Loucy (cell line): Measurements from ENCODE around the gene STK4.
"Not testable (repeated sequence)": the region's sequence is repeated elsewhere in the genome, so short reads cannot be mapped to it uniquely, and the experiment has no call there.

Source experiments
- H2AFZ ChIP-seq: fragments of 200-600 bp; sonication (generic); 2 replicates; pipeline ENCODE4 v1.6.0; 2016; ENCODE audit warnings: antibody characterized with exemption, mild to moderate bottlenecking, low read length, moderate library complexity
- H3F3A ChIP-seq: fragments of 200-600 bp; 2 replicates; pipeline ENCODE4 v1.6.0; 2016; ENCODE audit warnings: antibody characterized with exemption, low read depth, mild to moderate bottlenecking
- H3K27me3 ChIP-seq: fragments of 200-600 bp; sonication (generic); 2 replicates; pipeline ENCODE4 v1.6.1; 2014; ENCODE audit warnings: low read length, mild to moderate bottlenecking; ENCODE audit not compliant: insufficient read depth, poor library complexity, severe bottlenecking
- H3K36me3 ChIP-seq: fragments of 200-600 bp; sonication (generic); 2 replicates; pipeline ENCODE4 v1.6.1; 2016; ENCODE audit warnings: low read length; ENCODE audit not compliant: insufficient read depth
- H3K4me1 ChIP-seq: fragments of 200-600 bp; sonication (generic); 2 replicates; pipeline ENCODE4 v1.5.1; 2014; ENCODE audit warnings: low read length, mild to moderate bottlenecking; ENCODE audit not compliant: insufficient read depth, poor library complexity, severe bottlenecking
- H3K4me2 ChIP-seq: fragments of 200-600 bp; sonication (generic); 2 replicates; pipeline ENCODE4 v1.6.0; 2014; ENCODE audit warnings: antibody characterized with exemption, low read length, low read depth, mild to moderate bottlenecking; ENCODE audit not compliant: poor library complexity, severe bottlenecking
- H3K4me3 ChIP-seq: fragments of 200-600 bp; sonication (generic); 2 replicates; pipeline ENCODE4 v1.5.1; 2014; ENCODE audit warnings: low read length, mild to moderate bottlenecking, mixed read lengths; ENCODE audit not compliant: poor library complexity, severe bottlenecking
- H3K79me2 ChIP-seq: fragments of 200-600 bp; sonication (generic); 2 replicates; pipeline ENCODE4 v1.6.1; 2014; ENCODE audit warnings: low read length; ENCODE audit not compliant: insufficient read depth
- H3K9ac ChIP-seq: fragments of 200-600 bp; sonication (generic); 2 replicates; pipeline ENCODE4 v1.6.0; 2014; ENCODE audit warnings: mild to moderate bottlenecking, low read depth, low read length, moderate library complexity; ENCODE audit not compliant: poor library complexity, severe bottlenecking
- H3K9me2 ChIP-seq: fragments of 200-600 bp; sonication (generic); replicated peaks from 2 replicates; pipeline ENCODE4 v1.6.1; 2016; ENCODE audit warnings: low read depth, low read length, mixed read lengths
- H3K9me3 ChIP-seq: fragments of 200-600 bp; sonication (generic); 2 replicates; pipeline ENCODE4 v1.6.1; 2014; ENCODE audit warnings: mild to moderate bottlenecking, antibody characterized with exemption, low read length, low read depth; ENCODE audit not compliant: insufficient read depth
- H4K20me1 ChIP-seq: fragments of 200-600 bp; sonication (generic); 2 replicates; pipeline ENCODE4 v1.6.0; 2014; ENCODE audit warnings: antibody characterized with exemption, low read length, mild to moderate bottlenecking; ENCODE audit not compliant: insufficient read depth, poor library complexity, severe bottlenecking
- EZH2phosphoT487 ChIP-seq: fragments of 200-600 bp; IDR thresholded peaks from 2 replicates; pipeline ENCODE4 v1.6.1; 2018; ENCODE audit warnings: antibody characterized with exemption, mild to moderate bottlenecking, moderate library complexity, borderline replicate concordance
- TF ChIP-seq, protein P1 (sequence below): fragments of 200-600 bp; sonication (generic); conservative IDR thresholded peaks from 2 replicates; pipeline ENCODE4 v1.5.1; 2014; ENCODE audit warnings: mild to moderate bottlenecking, antibody characterized with exemption, low read length

The STK4 gene

DNA sequence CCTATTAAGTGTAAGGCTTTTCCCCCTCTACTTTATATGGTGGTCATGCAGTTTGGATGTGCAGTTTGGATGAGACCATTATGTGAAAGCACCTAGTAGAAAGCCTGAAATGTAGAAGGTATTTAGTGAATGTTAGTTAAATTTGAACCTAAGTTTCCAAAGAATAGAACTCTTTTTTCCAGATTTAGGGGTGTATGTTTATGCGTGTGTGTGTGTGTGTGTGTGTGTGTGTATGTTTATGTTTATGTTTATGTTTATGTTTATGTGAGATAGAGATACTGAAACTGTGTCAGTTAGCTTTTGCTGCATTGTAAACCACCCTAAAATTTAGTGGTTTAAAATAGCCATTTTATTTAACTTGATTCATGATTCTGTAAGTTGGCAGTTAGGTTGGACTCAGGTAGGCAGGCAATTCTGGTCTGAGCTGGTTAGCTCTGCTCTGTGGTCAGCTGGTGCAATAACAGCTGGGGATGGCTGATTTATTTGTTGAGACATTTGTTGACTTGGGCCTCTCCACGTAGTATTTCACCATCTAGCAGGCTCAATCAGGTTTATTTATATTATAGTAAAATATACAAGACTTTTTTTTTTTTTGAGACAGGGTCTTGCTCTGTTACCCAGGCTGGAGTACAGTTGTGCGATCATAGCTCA lies 54.0 kb downstream of the STK4 start:
- no peaks in the 10 kb centered on the region for H3K9me2 ChIP-seq
- H3K9me3 ChIP-seq, result no peaks in the 10 kb centered on the region
- H3K27me3 ChIP-seq, result no peaks in the 10 kb centered on the region
- H3K79me2 ChIP-seq, result peaks cover 4% of the 10 kb centered on the region; the same call in 1 of the 2 replicates
- H3K4me3 ChIP-seq, result no peak overlapping the region
- H3F3A ChIP-seq, result no peaks in the 10 kb centered on the region
- H3K4me1 ChIP-seq, result peaks cover 7% of the 10 kb centered on the region
- no peak overlapping the region for H3K4me2 ChIP-seq
- H2AFZ ChIP-seq, result no peak overlapping the region
- peaks cover 42% of the 10 kb centered on the region; the same call in 1 of the 2 replicates for H3K36me3 ChIP-seq
- H4K20me1 ChIP-seq, result no peaks in the 10 kb centered on the region
- TF ChIP-seq EZH2phosphoT487, result no peak
- TF ChIP-seq, protein P1, sequence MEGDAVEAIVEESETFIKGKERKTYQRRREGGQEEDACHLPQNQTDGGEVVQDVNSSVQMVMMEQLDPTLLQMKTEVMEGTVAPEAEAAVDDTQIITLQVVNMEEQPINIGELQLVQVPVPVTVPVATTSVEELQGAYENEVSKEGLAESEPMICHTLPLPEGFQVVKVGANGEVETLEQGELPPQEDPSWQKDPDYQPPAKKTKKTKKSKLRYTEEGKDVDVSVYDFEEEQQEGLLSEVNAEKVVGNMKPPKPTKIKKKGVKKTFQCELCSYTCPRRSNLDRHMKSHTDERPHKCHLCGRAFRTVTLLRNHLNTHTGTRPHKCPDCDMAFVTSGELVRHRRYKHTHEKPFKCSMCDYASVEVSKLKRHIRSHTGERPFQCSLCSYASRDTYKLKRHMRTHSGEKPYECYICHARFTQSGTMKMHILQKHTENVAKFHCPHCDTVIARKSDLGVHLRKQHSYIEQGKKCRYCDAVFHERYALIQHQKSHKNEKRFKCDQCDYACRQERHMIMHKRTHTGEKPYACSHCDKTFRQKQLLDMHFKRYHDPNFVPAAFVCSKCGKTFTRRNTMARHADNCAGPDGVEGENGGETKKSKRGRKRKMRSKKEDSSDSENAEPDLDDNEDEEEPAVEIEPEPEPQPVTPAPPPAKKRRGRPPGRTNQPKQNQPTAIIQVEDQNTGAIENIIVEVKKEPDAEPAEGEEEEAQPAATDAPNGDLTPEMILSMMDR, result no peak
- H3K9ac ChIP-seq, result no peak overlapping the region

DNA sequence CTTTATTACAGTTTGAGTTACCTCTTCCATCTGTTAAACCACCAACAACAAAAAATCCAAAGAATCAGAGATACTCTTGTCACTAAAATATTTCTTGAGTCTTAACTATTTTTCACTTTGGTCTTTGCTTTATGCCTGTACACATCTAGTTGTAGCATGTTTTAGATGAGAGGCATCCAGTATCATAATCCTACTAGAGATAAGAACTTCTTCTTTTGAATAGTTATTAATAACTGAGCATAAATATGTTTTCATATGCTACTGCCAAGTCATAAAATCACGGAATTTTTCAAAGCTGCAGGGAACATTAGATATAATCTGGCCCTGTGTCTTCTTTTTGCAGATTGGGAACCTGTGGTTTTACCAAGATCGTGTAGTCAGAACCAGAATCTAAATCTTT lies 55.3 kb downstream of the STK4 start:
- H3K4me2 ChIP-seq, result no peak overlapping the region
- TF ChIP-seq, protein P1, result no peak
- TF ChIP-seq EZH2phosphoT487, result no peak
- H3K9me2 ChIP-seq, result no peaks in the 10 kb centered on the region
- no peak overlapping the region for H3K4me3 ChIP-seq
- H2AFZ ChIP-seq, result no peak overlapping the region
- H3K9ac ChIP-seq, result no peak overlapping the region
- no peaks in the 10 kb centered on the region for H3F3A ChIP-seq
- H3K27me3 ChIP-seq, result no peaks in the 10 kb centered on the region
- peaks cover 7% of the 10 kb centered on the region for H3K4me1 ChIP-seq
- no peaks in the 10 kb centered on the region for H4K20me1 ChIP-seq
- H3K79me2 ChIP-seq, result peaks cover 4% of the 10 kb centered on the region; the same call in 1 of the 2 replicates
- no peaks in the 10 kb centered on the region for H3K9me3 ChIP-seq
- H3K36me3 ChIP-seq, result peaks cover 47% of the 10 kb centered on the region

DNA sequence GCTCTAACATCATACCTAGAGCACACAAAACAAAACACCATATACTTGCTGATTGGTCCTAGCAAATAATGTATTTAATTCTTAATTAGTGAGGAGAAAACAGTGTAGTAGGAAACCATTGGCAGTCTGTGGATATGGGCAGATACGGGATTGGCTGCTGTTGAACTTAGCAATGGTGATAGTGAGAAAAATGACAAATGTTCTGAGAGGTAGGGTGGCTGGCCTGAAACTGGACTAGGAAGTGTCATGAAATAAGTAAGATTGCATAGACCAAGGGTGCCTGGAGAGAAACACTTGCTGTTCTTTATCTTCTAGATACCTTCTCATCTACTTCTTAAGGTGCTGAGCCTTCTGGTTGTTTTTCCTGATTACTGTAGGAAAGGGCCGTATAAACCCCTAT lies 56.8 kb downstream of the STK4 start:
- H3K36me3 ChIP-seq, result peaks cover 43% of the 10 kb centered on the region
- not testable (repeated sequence) for H3K4me2 ChIP-seq, H3F3A ChIP-seq, H3K4me1 ChIP-seq, H4K20me1 ChIP-seq, H3K27me3 ChIP-seq, H3K9me2 ChIP-seq, H3K9ac ChIP-seq, H3K4me3 ChIP-seq, H2AFZ ChIP-seq, H3K9me3 ChIP-seq, H3K79me2 ChIP-seq
